GM19193 (cell line): ENCODE measurements around the gene ANXA10.

ENCODE experiments used
- POLR2A ChIP-seq: IDR thresholded peaks from 4 replicates; pipeline ENCODE4 v1.6.1; 2011; ENCODE audit not compliant: insufficient read depth, insufficient read length; ENCODE audit errors: extremely low read depth

ANXA10 gene

DNA sequence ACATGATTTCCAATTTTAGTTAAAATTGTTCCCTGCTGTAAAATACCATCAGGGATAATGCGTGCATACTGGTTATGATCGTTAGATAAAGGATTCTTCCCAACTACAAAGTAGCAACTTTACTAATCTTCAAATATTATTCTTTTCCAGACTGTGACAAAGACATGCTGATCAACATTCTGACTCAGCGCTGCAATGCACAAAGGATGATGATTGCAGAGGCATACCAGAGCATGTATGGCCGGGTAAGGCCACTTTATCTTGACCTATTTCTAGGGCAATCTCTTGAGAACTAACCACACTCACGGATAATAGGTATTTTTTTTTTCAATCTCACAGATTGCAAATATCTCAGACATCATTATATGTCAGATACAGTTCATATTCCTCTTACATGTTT is 47.0 kb downstream of the ANXA10 start:
- TF ChIP-seq POLR2A = no peak

DNA sequence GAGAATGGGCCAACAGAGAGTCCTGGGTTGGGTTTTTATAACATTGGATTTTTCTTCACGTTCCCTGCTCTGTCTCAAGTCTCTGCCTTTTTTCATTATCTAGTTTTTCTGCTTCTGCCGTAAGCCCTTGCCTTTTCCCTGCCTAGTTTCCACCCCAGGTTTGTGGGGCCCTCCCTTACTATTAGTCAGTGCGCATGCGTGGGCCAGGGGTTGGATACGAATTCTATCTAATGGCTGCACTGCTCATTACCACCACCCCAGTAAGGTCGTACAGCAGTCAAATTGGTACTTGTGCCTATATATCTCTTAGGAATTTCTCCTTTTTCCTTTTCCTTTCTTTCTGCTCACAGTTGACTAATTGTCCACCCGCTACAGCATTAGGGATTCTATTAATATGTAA is 49.4 kb downstream of the ANXA10 start:
- no peak for TF ChIP-seq POLR2A

- no peak for TF ChIP-seq POLR2A
Observed at GRCh38 chr4:168143601-168144000, 51.3 kb downstream of the ANXA10 start.

- TF ChIP-seq POLR2A = no peak
Observed at GRCh38 chr4:168150420-168151050, 58.2 kb downstream of the ANXA10 start.

DNA sequence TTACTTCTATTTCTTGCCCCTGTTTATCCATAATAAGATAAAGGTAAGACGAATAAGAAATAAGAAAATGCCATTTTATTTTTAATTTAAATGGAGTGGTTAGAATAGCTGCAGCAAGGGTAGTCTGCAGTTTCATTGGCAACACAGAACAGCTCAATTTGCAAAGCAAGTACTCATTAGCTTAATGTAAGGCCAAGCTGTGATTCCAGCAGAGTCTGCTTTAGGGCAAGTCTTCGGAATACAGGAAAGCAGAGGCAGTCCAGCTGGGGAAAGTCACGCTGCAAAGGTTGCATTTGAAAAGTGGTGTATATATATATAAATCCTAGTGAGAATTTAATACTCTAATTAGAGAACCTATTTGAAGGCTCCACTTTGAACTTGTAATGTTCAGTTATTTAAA is 59.0 kb downstream of the ANXA10 start:
- no peak for TF ChIP-seq POLR2A

DNA sequence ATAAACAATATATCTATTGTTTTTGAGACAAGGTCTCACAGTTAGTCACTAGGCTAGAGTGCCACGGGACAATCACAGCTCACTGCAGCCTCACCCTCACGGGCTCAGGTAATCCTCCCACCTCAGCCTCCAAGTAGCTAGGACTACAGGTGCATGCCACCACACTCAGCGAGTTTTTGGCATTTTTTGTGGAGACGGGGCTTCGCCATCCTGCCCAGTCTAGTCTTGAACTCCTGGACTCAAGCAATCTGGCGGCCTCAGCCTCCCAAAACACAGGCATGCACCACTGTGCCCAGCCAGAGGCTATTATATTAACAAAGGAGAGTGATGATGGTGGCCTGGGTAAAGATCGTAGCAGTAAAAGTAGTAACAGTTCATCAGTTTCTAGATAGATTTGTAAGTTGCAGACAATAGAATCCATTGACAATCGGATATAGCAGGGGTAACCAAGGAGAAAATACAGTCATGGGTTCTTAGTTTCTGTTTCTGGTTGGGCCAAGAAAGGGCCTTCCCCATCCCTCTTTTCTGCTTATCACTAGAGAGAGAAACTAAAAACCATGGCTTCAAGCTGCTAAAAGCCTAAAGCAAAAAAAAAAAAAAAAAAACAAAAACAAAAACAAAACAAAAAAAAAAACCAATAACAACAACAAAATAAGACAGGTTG is 60.6 kb downstream of the ANXA10 start:
- TF ChIP-seq POLR2A = no peak

GRCh38 chr4:168153596-168154440 is 61.5 kb downstream of the ANXA10 start:
- TF ChIP-seq POLR2A = no peak

DNA sequence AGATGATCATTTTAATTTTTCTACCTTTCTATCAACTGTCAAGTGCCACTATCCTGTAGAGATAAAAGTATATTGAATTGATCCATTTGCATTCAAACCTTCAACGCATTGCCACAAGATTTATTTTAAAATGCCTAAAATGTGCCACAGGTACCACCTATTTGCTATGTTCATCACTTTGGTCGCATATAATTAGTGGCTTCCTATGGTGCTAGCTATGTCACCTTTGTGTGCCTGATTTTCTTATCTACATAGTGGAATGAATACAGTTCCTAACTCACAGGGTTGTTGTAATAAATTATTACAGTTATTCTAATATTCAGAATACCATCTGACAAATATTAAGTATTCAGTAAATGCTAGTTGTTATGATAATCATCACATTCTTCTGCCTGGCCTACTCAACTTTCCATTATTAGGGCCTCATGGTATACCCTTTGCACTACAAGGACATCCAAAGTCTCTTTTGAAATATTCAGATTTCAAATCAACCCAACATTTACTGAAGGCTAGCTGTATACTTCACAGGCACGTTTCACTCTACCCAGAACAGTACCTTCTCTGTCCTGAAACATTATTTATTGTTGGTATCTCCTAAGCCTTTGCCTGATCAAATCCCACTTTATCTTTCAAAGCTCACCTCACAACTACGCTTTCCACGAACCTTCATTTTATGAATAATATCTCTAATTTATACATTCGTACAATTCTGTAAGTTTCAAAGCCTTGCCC is 62.4 kb downstream of the ANXA10 start:
- no peak for TF ChIP-seq POLR2A

DNA sequence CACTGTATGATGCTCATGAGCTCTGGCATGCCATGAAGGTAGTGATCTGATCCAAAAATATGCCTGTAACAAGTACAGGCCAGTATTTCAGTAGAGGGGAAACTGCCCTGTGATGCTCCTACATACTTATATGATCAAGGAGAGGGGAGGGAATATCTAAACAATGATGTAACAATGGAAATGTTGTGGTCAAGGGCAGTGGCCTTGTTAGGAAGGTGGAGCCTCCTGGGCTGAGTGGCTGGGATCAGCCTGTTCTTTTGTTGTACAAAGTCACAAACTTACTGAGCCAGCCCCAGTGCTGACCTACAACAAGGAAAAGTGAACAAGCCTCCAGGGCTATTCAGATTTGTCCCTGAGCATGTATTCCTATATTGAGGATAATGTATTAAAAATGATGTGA is 70.3 kb downstream of the ANXA10 start:
- no peak for TF ChIP-seq POLR2A

DNA sequence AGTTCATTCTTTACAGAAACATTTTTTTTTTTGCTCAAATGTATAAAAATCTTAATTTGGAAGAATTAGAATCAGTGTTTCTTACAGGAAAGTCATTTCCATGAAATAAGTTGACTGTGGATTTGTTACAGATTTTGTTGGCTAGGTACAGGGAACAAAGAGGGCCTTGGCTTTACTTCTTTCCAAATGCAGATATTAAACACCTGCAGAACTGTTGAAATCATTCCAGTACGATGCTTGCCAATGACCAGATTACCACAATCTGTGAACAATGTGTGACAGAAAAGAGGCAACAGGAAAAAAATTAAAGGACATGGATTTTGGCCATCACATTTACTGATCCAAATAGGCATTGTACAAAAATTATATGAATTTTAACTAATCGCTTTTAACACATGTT is 70.8 kb downstream of the ANXA10 start:
- TF ChIP-seq POLR2A = no peak

DNA sequence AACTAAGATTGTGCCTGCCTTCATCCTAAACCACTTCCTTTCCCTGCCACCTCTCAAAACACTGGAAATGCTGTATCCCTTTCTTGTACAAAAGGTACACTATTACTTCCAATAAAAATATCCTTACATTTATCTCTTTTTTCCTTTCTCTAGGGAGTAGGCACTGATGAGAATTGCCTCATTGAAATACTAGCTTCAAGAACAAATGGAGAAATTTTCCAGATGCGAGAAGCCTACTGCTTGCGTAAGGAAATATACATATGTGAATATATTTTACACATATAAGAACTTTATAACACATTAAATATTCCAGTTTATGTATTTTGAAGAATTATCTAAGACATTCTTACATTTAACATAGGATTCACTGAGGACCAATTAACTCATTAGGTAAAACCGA is 71.7 kb downstream of the ANXA10 start:
- no peak for TF ChIP-seq POLR2A

- no peak for TF ChIP-seq POLR2A
Observed at GRCh38 chr4:168164915-168165548, 72.7 kb downstream of the ANXA10 start.

GRCh38 chr4:168167714-168168284 is 75.5 kb downstream of the ANXA10 start:
- TF ChIP-seq POLR2A = no peak

DNA sequence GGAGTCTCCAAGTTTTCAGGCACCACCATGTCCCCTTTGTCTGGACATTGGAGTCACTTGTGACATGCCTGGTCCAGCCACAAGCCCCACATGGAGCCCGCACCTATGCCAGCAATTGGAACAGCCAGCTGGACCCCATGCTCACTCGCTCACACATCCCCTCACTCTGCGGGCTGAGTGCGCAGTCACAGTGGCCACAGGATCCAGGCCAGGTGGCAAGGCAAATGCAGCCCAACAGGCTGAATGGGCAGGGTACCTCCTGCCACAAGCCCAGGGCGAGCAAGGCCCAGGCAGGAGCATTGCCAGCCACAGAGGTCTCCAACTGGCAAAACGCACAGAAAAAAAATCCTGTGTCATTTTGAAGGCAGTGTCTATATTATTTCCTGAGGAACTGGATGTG is 82.0 kb downstream of the ANXA10 start:
- no peak for TF ChIP-seq POLR2A
